ENCODE measurements around the gene CHN2.
"Not testable (repeated sequence)": the region's sequence is repeated elsewhere in the genome, so short reads cannot be mapped to it uniquely, and the experiment has no call there.

Gene CHN2

GRCh38 chr7:29207162-29207801 is 12.7 kb downstream of the CHN2 start:
- no peaks in the 10 kb centered on the region for H3K9me3 ChIP-seq (ENCODE audit: insufficient read depth, low read depth, low read length)
- no peak overlapping the region for H3K9ac ChIP-seq (ENCODE audit: low read depth, low read length)
- H3K27me3 ChIP-seq (ENCODE audit: insufficient read depth, low read length): peaks cover 14% of the 10 kb centered on the region; the same call in 1 of the 2 replicates
- peaks cover 2% of the 10 kb centered on the region; the same call in 1 of the 2 replicates for H3K4me1 ChIP-seq (ENCODE audit: insufficient read depth, low read length)
- no peak overlapping the region for H3K4me3 ChIP-seq (ENCODE audit: low read length)
- H3K27ac ChIP-seq (ENCODE audit: low read length): no peak overlapping the region
- no peaks in the 10 kb centered on the region for H3K36me3 ChIP-seq (ENCODE audit: insufficient read depth, low read depth, low read length)

- no peak overlapping the region for H3K27ac ChIP-seq (ENCODE audit: low read length)
- H3K36me3 ChIP-seq (ENCODE audit: insufficient read depth, low read depth, low read length): no peaks in the 10 kb centered on the region
- no peak overlapping the region for H3K4me3 ChIP-seq (ENCODE audit: low read length)
- no peaks in the 10 kb centered on the region for H3K9me3 ChIP-seq (ENCODE audit: insufficient read depth, low read depth, low read length)
- peaks cover 2% of the 10 kb centered on the region; the same call in 1 of the 2 replicates for H3K4me1 ChIP-seq (ENCODE audit: insufficient read depth, low read length)
- no peak overlapping the region for H3K9ac ChIP-seq (ENCODE audit: low read depth, low read length)
- H3K27me3 ChIP-seq (ENCODE audit: insufficient read depth, low read length): peaks cover 12% of the 10 kb centered on the region; the same call in 1 of the 2 replicates
These were observed 14.1 kb downstream of the CHN2 start for GRCh38 chr7:29208410-29209250.

- Histone ChIP-seq H3K4me1 (ENCODE audit: insufficient read depth, low read length) (0 out of 2 replicates have a peak, but pooled peaks cover 2% of the 10 kb centered on the region), H3K9me3 (ENCODE audit: insufficient read depth, low read depth, low read length) (no peaks in the 10 kb centered on the region), H3K4me3 (ENCODE audit: low read length) (no peak overlapping the region), H3K36me3 (ENCODE audit: insufficient read depth, low read depth, low read length) (no peaks in the 10 kb centered on the region), H3K9ac (ENCODE audit: low read depth, low read length) (no peak overlapping the region), H3K27me3 (ENCODE audit: insufficient read depth, low read length) (peaks cover 9% of the 10 kb centered on the region; the same call in 1 of the 2 replicates), H3K27ac (ENCODE audit: low read length) (no peak overlapping the region)
These were observed 15.2 kb downstream of the CHN2 start for GRCh38 chr7:29209745-29210144.

- H3K4me1 ChIP-seq (ENCODE audit: insufficient read depth, low read length): peaks cover 12% of the 10 kb centered on the region
- H3K4me3 ChIP-seq (ENCODE audit: low read length); H3K9me3 ChIP-seq (ENCODE audit: insufficient read depth, low read depth, low read length); H3K9ac ChIP-seq (ENCODE audit: low read depth, low read length); H3K27ac ChIP-seq (ENCODE audit: low read length); H3K27me3 ChIP-seq (ENCODE audit: insufficient read depth, low read length); H3K36me3 ChIP-seq (ENCODE audit: insufficient read depth, low read depth, low read length): not testable (repeated sequence)
These were observed 18.2 kb downstream of the CHN2 start for GRCh38 chr7:29212736-29213135.

- H3K27me3 ChIP-seq (ENCODE audit: insufficient read depth, low read length): no peaks in the 10 kb centered on the region
- H3K36me3 ChIP-seq (ENCODE audit: insufficient read depth, low read depth, low read length): no peaks in the 10 kb centered on the region
- H3K9me3 ChIP-seq (ENCODE audit: insufficient read depth, low read depth, low read length): no peaks in the 10 kb centered on the region
- H3K27ac ChIP-seq (ENCODE audit: low read length): no peak overlapping the region
- no peak overlapping the region for H3K9ac ChIP-seq (ENCODE audit: low read depth, low read length)
- H3K4me1 ChIP-seq (ENCODE audit: insufficient read depth, low read length): peaks cover 13% of the 10 kb centered on the region
- no peak overlapping the region for H3K4me3 ChIP-seq (ENCODE audit: low read length)
These were observed 19.5 kb downstream of the CHN2 start for GRCh38 chr7:29214056-29214455.

GRCh38 chr7:29214816-29215215 is 20.2 kb downstream of the CHN2 start:
- H3K27ac ChIP-seq (ENCODE audit: low read length): no peak overlapping the region
- no peak overlapping the region for H3K9ac ChIP-seq (ENCODE audit: low read depth, low read length)
- H3K4me3 ChIP-seq (ENCODE audit: low read length): no peak overlapping the region
- H3K27me3 ChIP-seq (ENCODE audit: insufficient read depth, low read length): no peaks in the 10 kb centered on the region
- H3K36me3 ChIP-seq (ENCODE audit: insufficient read depth, low read depth, low read length): no peaks in the 10 kb centered on the region
- peaks cover 13% of the 10 kb centered on the region for H3K4me1 ChIP-seq (ENCODE audit: insufficient read depth, low read length)
- H3K9me3 ChIP-seq (ENCODE audit: insufficient read depth, low read depth, low read length): no peaks in the 10 kb centered on the region

GRCh38 chr7:29216128-29216527 is 21.6 kb downstream of the CHN2 start:
- Histone ChIP-seq H3K36me3 (ENCODE audit: insufficient read depth, low read depth, low read length) (no peaks in the 10 kb centered on the region), H3K4me3 (ENCODE audit: low read length) (no peak overlapping the region), H3K27ac (ENCODE audit: low read length) (no peak overlapping the region), H3K27me3 (ENCODE audit: insufficient read depth, low read length) (no peaks in the 10 kb centered on the region), H3K9ac (ENCODE audit: low read depth, low read length) (no peak overlapping the region), H3K9me3 (ENCODE audit: insufficient read depth, low read depth, low read length) (no peaks in the 10 kb centered on the region), H3K4me1 (ENCODE audit: insufficient read depth, low read length) (peaks cover 13% of the 10 kb centered on the region)

- Histone ChIP-seq H3K27me3 (ENCODE audit: insufficient read depth, low read length) (no peaks in the 10 kb centered on the region), H3K27ac (ENCODE audit: low read length) (no peak overlapping the region), H3K4me1 (ENCODE audit: insufficient read depth, low read length) (peaks cover 13% of the 10 kb centered on the region), H3K9me3 (ENCODE audit: insufficient read depth, low read depth, low read length) (peaks cover 6% of the 10 kb centered on the region; the same call in 1 of the 2 replicates), H3K4me3 (ENCODE audit: low read length) (no peak overlapping the region), H3K9ac (ENCODE audit: low read depth, low read length) (no peak overlapping the region), H3K36me3 (ENCODE audit: insufficient read depth, low read depth, low read length) (no peaks in the 10 kb centered on the region)
These were observed 22.5 kb downstream of the CHN2 start for GRCh38 chr7:29217113-29217512.

- Histone ChIP-seq H3K4me1 (ENCODE audit: insufficient read depth, low read length) (no peaks in the 10 kb centered on the region), H3K9me3 (ENCODE audit: insufficient read depth, low read depth, low read length) (peaks cover 6% of the 10 kb centered on the region; the same call in 1 of the 2 replicates), H3K27me3 (ENCODE audit: insufficient read depth, low read length) (no peaks in the 10 kb centered on the region), H3K9ac (ENCODE audit: low read depth, low read length) (no peak overlapping the region), H3K36me3 (ENCODE audit: insufficient read depth, low read depth, low read length) (no peaks in the 10 kb centered on the region), H3K27ac (ENCODE audit: low read length) (no peak overlapping the region), H3K4me3 (ENCODE audit: low read length) (no peak overlapping the region)
These were observed 30.2 kb downstream of the CHN2 start for GRCh38 chr7:29224726-29225125.

GRCh38 chr7:29228289-29229011 is 33.9 kb downstream of the CHN2 start:
- Histone ChIP-seq H3K36me3 (ENCODE audit: insufficient read depth, low read depth, low read length) (no peaks in the 10 kb centered on the region), H3K27ac (ENCODE audit: low read length) (no peak overlapping the region), H3K27me3 (ENCODE audit: insufficient read depth, low read length) (no peaks in the 10 kb centered on the region), H3K9ac (ENCODE audit: low read depth, low read length) (no peak overlapping the region), H3K4me3 (ENCODE audit: low read length) (no peak overlapping the region), H3K9me3 (ENCODE audit: insufficient read depth, low read depth, low read length) (peaks cover under 1% of the 10 kb centered on the region; the same call in 1 of the 2 replicates), H3K4me1 (ENCODE audit: insufficient read depth, low read length) (peaks cover 6% of the 10 kb centered on the region; the same call in 1 of the 2 replicates)

- Histone ChIP-seq H3K36me3 (ENCODE audit: insufficient read depth, low read depth, low read length) (no peaks in the 10 kb centered on the region), H3K9me3 (ENCODE audit: insufficient read depth, low read depth, low read length) (peaks cover 3% of the 10 kb centered on the region; the same call in 1 of the 2 replicates), H3K27ac (ENCODE audit: low read length) (no peak overlapping the region), H3K4me3 (ENCODE audit: low read length) (no peak overlapping the region), H3K27me3 (ENCODE audit: insufficient read depth, low read length) (no peaks in the 10 kb centered on the region), H3K4me1 (ENCODE audit: insufficient read depth, low read length) (peaks cover 6% of the 10 kb centered on the region; the same call in 1 of the 2 replicates), H3K9ac (ENCODE audit: low read depth, low read length) (no peak overlapping the region)
These were observed 34.5 kb downstream of the CHN2 start for GRCh38 chr7:29229066-29229465.
